CD4-positive, alpha-beta T cell treated with Interleukin-17A for 4 hours (primary cell): Measurements from ENCODE around the gene PCDH7.

ENCODE experiments used
- DNase-seq: peaks from one replicate; pipeline ENCODE4 v3.0.0-alpha.2; 2020; ENCODE audit warnings: mixed read lengths

Gene PCDH7

GRCh38 chr4:30720021-30720660, at the start of gene PCDH7:
Gene PCDH7 (plus strand): TSS chr4:30720369. CDS start chr4:30721423, 1,054 bp downstream.
- DNase-seq = no peak

- no peak for DNase-seq
Observed at GRCh38 chr4:30671926-30672448, 48.2 kb upstream of the PCDH7 start.

GRCh38 chr4:30696191-30696590, 24.0 kb upstream of the PCDH7 start:
- no peak for DNase-seq

- DNase-seq = no peak
Observed at GRCh38 chr4:30714408-30715031, 5.6 kb upstream of the PCDH7 start.

- DNase-seq = no peak
Observed at GRCh38 chr4:30716158-30716557, 4.0 kb upstream of the PCDH7 start.

GRCh38 chr4:30716681-30717207, 3.4 kb upstream of the PCDH7 start:
- no peak for DNase-seq

GRCh38 chr4:30717208-30718020, 2.8 kb upstream of the PCDH7 start:
- DNase-seq = no peak

GRCh38 chr4:30718021-30718542, 2.1 kb upstream of the PCDH7 start:
- DNase-seq = no peak

- DNase-seq = no peak
Observed at GRCh38 chr4:30718641-30719453, 1.3 kb upstream of the PCDH7 start.

GRCh38 chr4:30719454-30720020, 632 bp upstream of the PCDH7 start:
- DNase-seq = no peak

GRCh38 chr4:30720661-30721184, 554 bp downstream of the PCDH7 start:
- no peak for DNase-seq

GRCh38 chr4:30721185-30722091, 1.3 kb downstream of the PCDH7 start:
- no peak for DNase-seq

GRCh38 chr4:30722092-30722358, 1.9 kb downstream of the PCDH7 start:
- DNase-seq = no peak

- no peak for DNase-seq
Observed at GRCh38 chr4:30722359-30723200, 2.4 kb downstream of the PCDH7 start.

- DNase-seq = no peak
Observed at GRCh38 chr4:30723201-30723955, 3.2 kb downstream of the PCDH7 start.

GRCh38 chr4:30724247-30724646, 4.1 kb downstream of the PCDH7 start:
- DNase-seq = no peak

GRCh38 chr4:30725562-30725961, 5.4 kb downstream of the PCDH7 start:
- DNase-seq = no peak

GRCh38 chr4:30726090-30726675, 6.0 kb downstream of the PCDH7 start:
- no peak for DNase-seq

GRCh38 chr4:30727409-30727808, 7.2 kb downstream of the PCDH7 start:
- DNase-seq = no peak
